Endothelial cell of umbilical vein (primary cell): ENCODE results near the gene CCDC82. TPM values are rescaled to one million over a fixed set of nuclear protein-coding genes. Genes with fewer than 3 reads are reported as not detected.

Experiments used
- BruUV-seq: library from RNA; stranded (reverse); fragments of 400-500 nt; replicated peaks from 2 replicates; lab custom pipeline; 2021; lab: Mats Ljungman, UMichigan
- CTCF ChIA-PET: fragments of 300-600, 350-600 bp; sonication (Branson Sonifier 250); formaldehyde crosslinking; loops from one replicate; lab custom pipeline; 2021; ENCODE audit warnings: antibody characterized with exemption, inconsistent platforms; lab: Charles Lee
- POLR2A ChIA-PET: fragments of 300-600, 350-600 bp; sonication (Branson Sonifier 250); formaldehyde crosslinking; loops from one replicate; lab custom pipeline; 2021; ENCODE audit warnings: antibody characterized with exemption, inconsistent platforms; lab: Charles Lee
- DNase-seq: peaks from one replicate; pipeline ENCODE4 v3.0.0-alpha.2; 2011; ENCODE audit warnings: low read depth, low spot score
- FAIRE-seq: peaks from 2 replicates; lab custom pipeline; 2011; peaks lifted over from hg19 to GRCh38; lab: Jason Lieb, UNC
- H2AFZ ChIP-seq: 2 replicates; pipeline ENCODE4 v1.6.0; 2012; ENCODE audit warnings: low read depth, low read length, control low read depth, inconsistent platforms
- H3K27ac ChIP-seq: 2 replicates; pipeline ENCODE4 v1.5.1; 2011; ENCODE audit warnings: low read depth, mild to moderate bottlenecking, control low read depth, low read length, moderate library complexity; ENCODE audit not compliant: insufficient read depth
- H3K27me3 ChIP-seq, 2 experiments: 2 replicates each; pipeline versions ENCODE4 v1.6.0 to v1.6.1; 2011; ENCODE audit warnings: low read length in 2 of 2, mixed read lengths in 1 of 2; ENCODE audit not compliant: control insufficient read depth in 2 of 2, insufficient read depth in 2 of 2
- H3K36me3 ChIP-seq, 2 experiments: 2 replicates in 1 of 2; 3 replicates in 1 of 2; pipeline ENCODE4 v1.5.1; 2011; ENCODE audit warnings: low read length in 2 of 2, mild to moderate bottlenecking in 1 of 2, moderate library complexity in 1 of 2; ENCODE audit not compliant: control insufficient read depth in 2 of 2, insufficient read depth in 2 of 2; ENCODE audit errors: extremely low read depth in 1 of 2
- H3K4me1 ChIP-seq: 3 replicates; pipeline ENCODE4 v1.5.1; 2011; ENCODE audit warnings: mild to moderate bottlenecking, low read length; ENCODE audit not compliant: control insufficient read depth, insufficient read depth; ENCODE audit errors: extremely low read depth
- H3K4me2 ChIP-seq: 2 replicates; pipeline ENCODE4 v1.6.1; 2011; ENCODE audit warnings: low read length, control low read depth, mixed read lengths; ENCODE audit not compliant: insufficient read depth
- H3K4me3 ChIP-seq, 3 experiments: fragments of 200-600 bp in 1 of 3; sonication (generic), shearing (Covaris generic) in 1 of 3; replicated peaks in 1 of 3; 2 replicates each; pipeline ENCODE4 v1.5.1; 2011 to 2016; ENCODE audit warnings: control low read depth in 3 of 3, low read length in 3 of 3, mild to moderate bottlenecking in 2 of 3, inconsistent platforms in 1 of 3, low read depth in 1 of 3, moderate library complexity in 1 of 3; ENCODE audit not compliant: insufficient read depth in 1 of 3
- H3K79me2 ChIP-seq: 2 replicates; pipeline ENCODE4 v1.6.0; 2012; ENCODE audit warnings: low read length, inconsistent platforms; ENCODE audit not compliant: control insufficient read depth, insufficient read depth
- H3K9ac ChIP-seq: replicated peaks from 2 replicates; pipeline ENCODE3; 2011; ENCODE audit warnings: low read length, control low read depth; ENCODE audit not compliant: insufficient read depth; ENCODE audit errors: extremely low read depth
- H3K9me1 ChIP-seq: replicated peaks from 3 replicates; pipeline ENCODE4 v1.6.0; 2011; ENCODE audit warnings: mild to moderate bottlenecking, low read length; ENCODE audit not compliant: control insufficient read depth, insufficient read depth; ENCODE audit errors: extremely low read depth
- H3K9me3 ChIP-seq: replicated peaks from 2 replicates; pipeline ENCODE4 v1.5.1; 2012; ENCODE audit warnings: low read length, inconsistent platforms; ENCODE audit not compliant: control insufficient read depth, insufficient read depth
- H4K20me1 ChIP-seq: replicated peaks from 2 replicates; pipeline ENCODE3; 2011; ENCODE audit warnings: mild to moderate bottlenecking, low read length; ENCODE audit not compliant: control insufficient read depth, insufficient read depth; ENCODE audit errors: extremely low read depth
- CTCF ChIP-seq, 2 donors: IDR thresholded peaks; 1 replicate in 1 of 2; 2 replicates in 1 of 2; pipeline ENCODE4 v1.5.1; 2011; ENCODE audit warnings: low read length in 2 of 2, mild to moderate bottlenecking in 2 of 2, moderate library complexity in 2 of 2, control low read depth in 1 of 2, inconsistent platforms in 1 of 2, low read depth in 1 of 2; ENCODE audit not compliant: insufficient read depth in 1 of 2; ENCODE audit errors: extremely low read depth in 1 of 2
- EZH2 ChIP-seq: IDR thresholded peaks from 2 replicates; pipeline ENCODE4 v1.6.1; 2012; ENCODE audit warnings: borderline replicate concordance, low read depth, mild to moderate bottlenecking, moderate library complexity, low read length, inconsistent platforms; ENCODE audit not compliant: severe bottlenecking
- FOS ChIP-seq: IDR thresholded peaks from 2 replicates; pipeline ENCODE4 v1.6.1; 2011; ENCODE audit warnings: mild to moderate bottlenecking, low read length, moderate library complexity, borderline replicate concordance; ENCODE audit not compliant: insufficient read depth
- GATA2 ChIP-seq: IDR thresholded peaks from 2 replicates; pipeline ENCODE4 v1.7.0; 2011; ENCODE audit warnings: low read depth, mild to moderate bottlenecking, moderate library complexity, mixed read lengths, low read length; ENCODE audit not compliant: insufficient read length, insufficient read depth
- JUN ChIP-seq: IDR thresholded peaks from 2 replicates; pipeline ENCODE4 v1.6.1; 2011; ENCODE audit warnings: borderline replicate concordance, low read depth; ENCODE audit not compliant: insufficient read length, insufficient read depth
- MAX ChIP-seq: IDR thresholded peaks from 2 replicates; pipeline ENCODE4 v1.6.1; 2011; ENCODE audit not compliant: insufficient read depth, insufficient read length
- MYC ChIP-seq: IDR thresholded peaks from one replicate; pipeline ENCODE4 v1.6.1; 2011; ENCODE audit warnings: mild to moderate bottlenecking, low read depth, low read length
- POLR2A ChIP-seq: IDR thresholded peaks from 2 replicates; pipeline ENCODE4 v1.6.1; 2012; ENCODE audit warnings: low read depth, mild to moderate bottlenecking, control low read depth, low read length
- POLR2AphosphoS5 ChIP-seq: IDR thresholded peaks from 2 replicates; pipeline ENCODE4 v1.6.1; 2012; ENCODE audit warnings: low read depth, mild to moderate bottlenecking, control low read depth, low read length, moderate library complexity; ENCODE audit not compliant: insufficient read depth
- dilution Hi-C: fragments of 300-500 bp; cut with MboI; formaldehyde crosslinking; loops from one replicate; pipeline ENCODE4 v1.15.0; 2019; ENCODE audit warnings: low sequenced_read_pairs; ENCODE audit not compliant: extremely low pct_ligation_motif_present
- intact Hi-C: fragments of 100-400 bp; cut with micrococcal nuclease; formaldehyde crosslinking; loops from one replicate; pipeline ENCODE4 v1.10.0; 2022
- polyA plus RNA-seq, 4 experiments: library from polyadenylated mRNA; depleted of rRNA in 3 of 4; stranded (reverse) in 3 of 4; unstranded in 1 of 4; fragments of >200 nt; gene quantifications; 2 replicates each; pipeline versions ENCODE4 v1.2.1 to v1.2.3, GENCODE V29; 2011 to 2012; ENCODE audit warnings: missing spikeins in 1 of 4
- total RNA-seq: library from RNA; stranded (reverse); gene quantifications from 2 replicates; pipeline ENCODE4 v1.2.3, GENCODE V29; 2021

The CCDC82 gene
- total and polyA plus RNA-seq, 2 donors (not counting 3 experiments of a cell fraction or from before 2014, with no cell fraction given) = 8.1 to 33.4 TPM

DNA sequence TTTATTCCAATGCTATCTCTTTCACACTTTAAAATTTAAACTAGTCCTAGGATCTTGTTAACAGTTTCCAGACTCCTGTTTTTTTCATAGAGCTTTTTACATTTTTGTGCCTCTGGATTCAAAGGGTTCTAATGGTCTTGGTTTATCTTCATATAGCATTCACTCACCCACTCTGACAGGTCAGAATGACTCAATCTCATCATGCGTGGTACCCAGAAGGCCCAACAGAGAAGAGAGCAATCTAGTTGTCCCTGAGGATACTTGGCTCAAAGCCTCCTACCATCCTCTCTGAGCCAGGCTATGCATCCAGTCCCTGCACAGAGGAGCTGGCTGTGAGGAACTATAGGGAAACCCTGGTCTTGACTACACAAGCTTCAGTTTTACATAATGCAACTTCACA is 74.2 kb downstream of the CCDC82 start:
- CTCF ChIA-PET = interaction anchor here (2.0 to 10.5 kb wide), 2 partner anchors 17 to 24 kb away, joined by 6 to 156 read pairs; partner anchors contain the start of gene MAML2
- H3K27me3 ChIP-seq = no peaks in the 10 kb centered on the region
- peaks cover 17% of the 10 kb centered on the region for H3K79me2 ChIP-seq
- H3K9ac ChIP-seq = no peak overlapping the region
- no peaks in the 10 kb centered on the region for H3K36me3 ChIP-seq
- POLR2A ChIA-PET = no interaction called here
- no peaks in the 10 kb centered on the region for H3K9me3 ChIP-seq
- intact Hi-C loops (loop anchor here (2.0 kb wide), 1 partner anchor 61 kb away; no protein-coding TSS in a partner anchor), dilution Hi-C loops (no loop called here)
- no TSS peak for BruUV-seq
- H3K27ac ChIP-seq = no peak overlapping the region
- TF ChIP-seq FOS (no peak), CTCF (IDR thresholded peaks at IDR 0.05; ENCODE audit: extremely low read depth in 1 of 2, insufficient read depth in 1 of 2, low read depth in 1 of 2, low read length in 2 of 2) (no peak), JUN (no peak), MAX (no peak), GATA2 (no peak), MYC (no peak), POLR2A (no peak), POLR2AphosphoS5 (no peak), EZH2 (no peak)
- H3K4me3 ChIP-seq = no peak overlapping the region
- H3K4me1 ChIP-seq = peaks cover 62% of the 10 kb centered on the region
- DNase-seq = no peak
- no peaks in the 10 kb centered on the region for H3K9me1 ChIP-seq
- FAIRE-seq = no peak
- no peak overlapping the region for H3K4me2 ChIP-seq
- no peaks in the 10 kb centered on the region for H4K20me1 ChIP-seq
- H2AFZ ChIP-seq = no peak overlapping the region
